ENCODE data around the gene PFDN1.

DNA sequence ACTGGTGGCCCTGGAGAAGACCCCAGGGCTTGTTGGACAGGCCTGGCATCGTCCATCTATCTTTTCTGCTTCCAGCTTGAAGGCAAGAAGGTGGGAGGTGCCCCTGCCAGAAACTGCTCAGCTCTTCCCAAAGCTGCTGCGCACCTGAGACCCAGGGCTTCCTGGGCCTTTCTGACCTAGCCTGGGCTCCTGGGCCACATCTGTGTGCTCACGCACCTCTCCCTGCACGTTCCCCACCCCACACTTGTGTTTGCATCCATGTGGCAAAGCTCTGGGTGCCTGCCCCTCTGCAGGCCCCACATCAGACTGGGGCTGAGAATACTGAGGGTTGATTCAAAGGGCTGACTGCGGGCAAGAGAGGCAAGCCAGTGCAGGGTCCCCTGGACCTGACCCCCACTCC is 63.4 kb downstream of the PFDN1 start:
- no peak for TF ChIP-seq EZH2 (IDR thresholded peaks at IDR 0.05; ENCODE audit: borderline replicate concordance, low read depth, low read length, poor library complexity, severe bottlenecking)
- TF ChIP-seq, protein P1, sequence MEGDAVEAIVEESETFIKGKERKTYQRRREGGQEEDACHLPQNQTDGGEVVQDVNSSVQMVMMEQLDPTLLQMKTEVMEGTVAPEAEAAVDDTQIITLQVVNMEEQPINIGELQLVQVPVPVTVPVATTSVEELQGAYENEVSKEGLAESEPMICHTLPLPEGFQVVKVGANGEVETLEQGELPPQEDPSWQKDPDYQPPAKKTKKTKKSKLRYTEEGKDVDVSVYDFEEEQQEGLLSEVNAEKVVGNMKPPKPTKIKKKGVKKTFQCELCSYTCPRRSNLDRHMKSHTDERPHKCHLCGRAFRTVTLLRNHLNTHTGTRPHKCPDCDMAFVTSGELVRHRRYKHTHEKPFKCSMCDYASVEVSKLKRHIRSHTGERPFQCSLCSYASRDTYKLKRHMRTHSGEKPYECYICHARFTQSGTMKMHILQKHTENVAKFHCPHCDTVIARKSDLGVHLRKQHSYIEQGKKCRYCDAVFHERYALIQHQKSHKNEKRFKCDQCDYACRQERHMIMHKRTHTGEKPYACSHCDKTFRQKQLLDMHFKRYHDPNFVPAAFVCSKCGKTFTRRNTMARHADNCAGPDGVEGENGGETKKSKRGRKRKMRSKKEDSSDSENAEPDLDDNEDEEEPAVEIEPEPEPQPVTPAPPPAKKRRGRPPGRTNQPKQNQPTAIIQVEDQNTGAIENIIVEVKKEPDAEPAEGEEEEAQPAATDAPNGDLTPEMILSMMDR (conservative IDR thresholded peaks at IDR 0.05; ENCODE audit: low read depth, low read length), result no peak

Data from A673 (cell line).